GM12878 (cell line): Measurements from ENCODE around the gene ARHGAP26. TPM values are rescaled to one million over a fixed set of nuclear protein-coding genes. Genes with fewer than 3 reads are reported as not detected.

ENCODE experiments used
- BHLHE40 ChIP-seq, 2 experiments: fragments of 450-650 bp in 1 of 2; IDR thresholded peaks; 2 replicates each; pipeline ENCODE4 v1.6.1; 2011 to 2017; ENCODE audit warnings: low read depth in 2 of 2, borderline replicate concordance in 1 of 2, improper control_type of control experiment in 1 of 2, low read length in 1 of 2, mild to moderate bottlenecking in 1 of 2
- HDGF ChIP-seq: fragments of 450-650 bp; IDR thresholded peaks from 2 replicates; pipeline ENCODE4 v1.6.1; 2016; ENCODE audit warnings: antibody characterized with exemption
- KDM1A ChIP-seq: fragments of 200-600 bp; sonication (generic); IDR thresholded peaks from 2 replicates; pipeline ENCODE4 v1.6.1; 2016; ENCODE audit warnings: borderline replicate concordance
- MTA3 ChIP-seq: IDR thresholded peaks from 2 replicates; pipeline ENCODE4 v1.6.1; 2012; ENCODE audit warnings: low read length, inconsistent platforms, borderline replicate concordance
- RAD21 ChIP-seq: IDR thresholded peaks from 2 replicates; pipeline ENCODE4 v1.6.1; 2011; ENCODE audit warnings: mild to moderate bottlenecking, low read depth, low read length, moderate library complexity; ENCODE audit not compliant: insufficient read depth
- WRNIP1 ChIP-seq: IDR thresholded peaks from 2 replicates; pipeline ENCODE4 v1.6.1; 2011; ENCODE audit warnings: low read depth, low read length, improper control_type of control experiment, borderline replicate concordance
- polyA plus RNA-seq, 11 experiments: library from polyadenylated mRNA; depleted of rRNA in 4 of 11; unstranded in 6 of 11; stranded (reverse) in 5 of 11; fragments of >200 nt; fragmentation: Nextera tagmentation in 4 of 11; fragmentation: Illumina TruSeq in 1 of 11; extraction: Ambion mirVana in 4 of 11; extraction: Trizol in 1 of 11; gene quantifications; 1 replicate in 1 of 11; 2 replicates in 10 of 11; pipeline versions ENCODE4 v1.2.1 to v1.2.3, GENCODE V29; 2011 to 2016; ENCODE audit warnings: inconsistent platforms in 2 of 11, missing spikeins in 2 of 11, low read depth in 1 of 11
- total RNA-seq, 4 experiments: library from RNA; depleted of rRNA in 3 of 4; stranded (reverse); fragments of >200 nt in 3 of 4; fragmentation: Illumina TruSeq in 1 of 4; extraction: Trizol in 1 of 4; gene quantifications; 2 replicates each; pipeline versions ENCODE4 v1.2.1 to v1.2.3, GENCODE V29; 2013 to 2021
- TF ChIP-seq, protein P1 (sequence below): fragments of 450-650 bp; IDR thresholded peaks from 2 replicates; pipeline ENCODE4 v1.6.1; 2016; ENCODE audit warnings: mild to moderate bottlenecking
- TF ChIP-seq, protein P2 (sequence below): fragments of 450-650 bp; IDR thresholded peaks from 2 replicates; pipeline ENCODE4 v1.6.1; 2017; ENCODE audit warnings: low read depth, mild to moderate bottlenecking, moderate library complexity
- TF ChIP-seq, protein P3 (sequence below): fragments of 450-650 bp; IDR thresholded peaks from 2 replicates; pipeline ENCODE4 v1.6.1; 2016; ENCODE audit warnings: mild to moderate bottlenecking
- TF ChIP-seq, protein P4 (sequence below), 3 experiments: IDR thresholded peaks in 2 of 3; conservative IDR thresholded peaks in 1 of 3; 2 replicates each; pipeline ENCODE4 v1.5.1; 2011; ENCODE audit warnings: low read depth in 3 of 3, low read length in 3 of 3, mild to moderate bottlenecking in 3 of 3, control low read depth in 2 of 3, moderate library complexity in 2 of 3, inconsistent platforms in 1 of 3, mixed read lengths in 1 of 3; ENCODE audit not compliant: control insufficient read depth in 2 of 3, insufficient read depth in 1 of 3; ENCODE audit errors: extremely low read depth in 1 of 3
- TF ChIP-seq, protein P5 (sequence below): IDR thresholded peaks from 2 replicates; pipeline ENCODE4 v1.6.1; 2012; ENCODE audit warnings: low read length, inconsistent platforms
- TF ChIP-seq, protein P6 (sequence below): IDR thresholded peaks from 2 replicates; pipeline ENCODE4 v1.6.1; 2011; ENCODE audit warnings: mild to moderate bottlenecking, low read depth, low read length, moderate library complexity; ENCODE audit not compliant: insufficient replicate concordance

The ARHGAP26 gene
- total and polyA plus RNA-seq, 10 of the 15 experiments (the other 5 are each of a cell fraction or from before 2014, with no cell fraction given), result 9.4 to 41.5 (median 19.3) TPM

DNA sequence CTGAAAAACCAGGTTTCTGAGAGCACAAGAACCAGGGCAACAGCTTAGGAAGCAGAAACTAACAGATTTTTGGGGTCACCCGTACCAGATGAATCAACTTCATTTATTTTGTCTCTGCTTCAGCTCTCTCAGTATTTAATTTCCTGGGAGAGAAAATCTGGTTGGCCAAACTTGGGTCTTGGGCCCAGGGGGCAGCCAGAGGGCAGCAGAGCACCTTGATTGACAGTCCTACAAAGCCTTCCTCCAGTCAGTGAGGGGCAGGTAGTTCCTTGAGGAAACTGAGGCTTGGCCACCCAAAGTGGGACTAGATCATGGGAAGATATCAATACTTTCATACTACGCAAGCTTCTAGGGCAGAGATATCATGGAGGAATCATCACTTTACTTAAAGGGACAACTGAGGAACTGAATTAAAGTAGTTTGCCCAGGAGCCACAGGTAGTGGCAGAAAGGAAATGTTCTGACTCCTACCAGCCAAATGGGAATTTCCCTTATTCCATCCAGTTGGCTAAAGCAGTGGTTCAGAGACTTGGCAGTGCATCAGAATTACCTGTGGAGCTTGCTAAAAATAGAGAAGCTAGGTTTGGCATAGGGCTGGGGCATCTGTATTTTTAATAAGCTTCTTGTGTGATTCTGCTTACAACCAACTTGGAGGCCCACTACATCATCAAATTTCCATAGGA lies 21.5 kb upstream of the ARHGAP26 start (continued):
- TF ChIP-seq, protein P1, sequence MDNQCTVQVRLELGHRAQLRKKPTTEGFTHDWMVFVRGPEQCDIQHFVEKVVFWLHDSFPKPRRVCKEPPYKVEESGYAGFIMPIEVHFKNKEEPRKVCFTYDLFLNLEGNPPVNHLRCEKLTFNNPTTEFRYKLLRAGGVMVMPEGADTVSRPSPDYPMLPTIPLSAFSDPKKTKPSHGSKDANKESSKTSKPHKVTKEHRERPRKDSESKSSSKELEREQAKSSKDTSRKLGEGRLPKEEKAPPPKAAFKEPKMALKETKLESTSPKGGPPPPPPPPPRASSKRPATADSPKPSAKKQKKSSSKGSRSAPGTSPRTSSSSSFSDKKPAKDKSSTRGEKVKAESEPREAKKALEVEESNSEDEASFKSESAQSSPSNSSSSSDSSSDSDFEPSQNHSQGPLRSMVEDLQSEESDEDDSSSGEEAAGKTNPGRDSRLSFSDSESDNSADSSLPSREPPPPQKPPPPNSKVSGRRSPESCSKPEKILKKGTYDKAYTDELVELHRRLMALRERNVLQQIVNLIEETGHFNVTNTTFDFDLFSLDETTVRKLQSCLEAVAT, result no peak
- TF ChIP-seq, protein P2, sequence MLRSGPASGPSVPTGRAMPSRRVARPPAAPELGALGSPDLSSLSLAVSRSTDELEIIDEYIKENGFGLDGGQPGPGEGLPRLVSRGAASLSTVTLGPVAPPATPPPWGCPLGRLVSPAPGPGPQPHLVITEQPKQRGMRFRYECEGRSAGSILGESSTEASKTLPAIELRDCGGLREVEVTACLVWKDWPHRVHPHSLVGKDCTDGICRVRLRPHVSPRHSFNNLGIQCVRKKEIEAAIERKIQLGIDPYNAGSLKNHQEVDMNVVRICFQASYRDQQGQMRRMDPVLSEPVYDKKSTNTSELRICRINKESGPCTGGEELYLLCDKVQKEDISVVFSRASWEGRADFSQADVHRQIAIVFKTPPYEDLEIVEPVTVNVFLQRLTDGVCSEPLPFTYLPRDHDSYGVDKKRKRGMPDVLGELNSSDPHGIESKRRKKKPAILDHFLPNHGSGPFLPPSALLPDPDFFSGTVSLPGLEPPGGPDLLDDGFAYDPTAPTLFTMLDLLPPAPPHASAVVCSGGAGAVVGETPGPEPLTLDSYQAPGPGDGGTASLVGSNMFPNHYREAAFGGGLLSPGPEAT, result no peak
- TF ChIP-seq, protein P3, sequence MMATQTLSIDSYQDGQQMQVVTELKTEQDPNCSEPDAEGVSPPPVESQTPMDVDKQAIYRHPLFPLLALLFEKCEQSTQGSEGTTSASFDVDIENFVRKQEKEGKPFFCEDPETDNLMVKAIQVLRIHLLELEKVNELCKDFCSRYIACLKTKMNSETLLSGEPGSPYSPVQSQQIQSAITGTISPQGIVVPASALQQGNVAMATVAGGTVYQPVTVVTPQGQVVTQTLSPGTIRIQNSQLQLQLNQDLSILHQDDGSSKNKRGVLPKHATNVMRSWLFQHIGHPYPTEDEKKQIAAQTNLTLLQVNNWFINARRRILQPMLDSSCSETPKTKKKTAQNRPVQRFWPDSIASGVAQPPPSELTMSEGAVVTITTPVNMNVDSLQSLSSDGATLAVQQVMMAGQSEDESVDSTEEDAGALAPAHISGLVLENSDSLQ, result peak; percentile 78
- TF ChIP-seq WRNIP1, result no peak
- TF ChIP-seq, protein P4, sequence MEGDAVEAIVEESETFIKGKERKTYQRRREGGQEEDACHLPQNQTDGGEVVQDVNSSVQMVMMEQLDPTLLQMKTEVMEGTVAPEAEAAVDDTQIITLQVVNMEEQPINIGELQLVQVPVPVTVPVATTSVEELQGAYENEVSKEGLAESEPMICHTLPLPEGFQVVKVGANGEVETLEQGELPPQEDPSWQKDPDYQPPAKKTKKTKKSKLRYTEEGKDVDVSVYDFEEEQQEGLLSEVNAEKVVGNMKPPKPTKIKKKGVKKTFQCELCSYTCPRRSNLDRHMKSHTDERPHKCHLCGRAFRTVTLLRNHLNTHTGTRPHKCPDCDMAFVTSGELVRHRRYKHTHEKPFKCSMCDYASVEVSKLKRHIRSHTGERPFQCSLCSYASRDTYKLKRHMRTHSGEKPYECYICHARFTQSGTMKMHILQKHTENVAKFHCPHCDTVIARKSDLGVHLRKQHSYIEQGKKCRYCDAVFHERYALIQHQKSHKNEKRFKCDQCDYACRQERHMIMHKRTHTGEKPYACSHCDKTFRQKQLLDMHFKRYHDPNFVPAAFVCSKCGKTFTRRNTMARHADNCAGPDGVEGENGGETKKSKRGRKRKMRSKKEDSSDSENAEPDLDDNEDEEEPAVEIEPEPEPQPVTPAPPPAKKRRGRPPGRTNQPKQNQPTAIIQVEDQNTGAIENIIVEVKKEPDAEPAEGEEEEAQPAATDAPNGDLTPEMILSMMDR (IDR thresholded peaks at IDR 0.05 in 2 of 3, conservative IDR thresholded peaks at IDR 0.05 in 1 of 3; ENCODE audit: control insufficient read depth in 2 of 3, extremely low read depth in 1 of 3, insufficient read depth in 1 of 3, low read depth in 3 of 3, low read length in 3 of 3), result peak; percentile 67 to 83 (median 67)
- TF ChIP-seq HDGF, result no peak
- TF ChIP-seq, protein P5, sequence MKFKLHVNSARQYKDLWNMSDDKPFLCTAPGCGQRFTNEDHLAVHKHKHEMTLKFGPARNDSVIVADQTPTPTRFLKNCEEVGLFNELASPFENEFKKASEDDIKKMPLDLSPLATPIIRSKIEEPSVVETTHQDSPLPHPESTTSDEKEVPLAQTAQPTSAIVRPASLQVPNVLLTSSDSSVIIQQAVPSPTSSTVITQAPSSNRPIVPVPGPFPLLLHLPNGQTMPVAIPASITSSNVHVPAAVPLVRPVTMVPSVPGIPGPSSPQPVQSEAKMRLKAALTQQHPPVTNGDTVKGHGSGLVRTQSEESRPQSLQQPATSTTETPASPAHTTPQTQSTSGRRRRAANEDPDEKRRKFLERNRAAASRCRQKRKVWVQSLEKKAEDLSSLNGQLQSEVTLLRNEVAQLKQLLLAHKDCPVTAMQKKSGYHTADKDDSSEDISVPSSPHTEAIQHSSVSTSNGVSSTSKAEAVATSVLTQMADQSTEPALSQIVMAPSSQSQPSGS, result no peak
- TF ChIP-seq BHLHE40 (IDR thresholded peaks at IDR 0.05; ENCODE audit: borderline replicate concordance in 1 of 2, low read depth in 2 of 2, low read length in 1 of 2), result no peak
- TF ChIP-seq, protein P6, sequence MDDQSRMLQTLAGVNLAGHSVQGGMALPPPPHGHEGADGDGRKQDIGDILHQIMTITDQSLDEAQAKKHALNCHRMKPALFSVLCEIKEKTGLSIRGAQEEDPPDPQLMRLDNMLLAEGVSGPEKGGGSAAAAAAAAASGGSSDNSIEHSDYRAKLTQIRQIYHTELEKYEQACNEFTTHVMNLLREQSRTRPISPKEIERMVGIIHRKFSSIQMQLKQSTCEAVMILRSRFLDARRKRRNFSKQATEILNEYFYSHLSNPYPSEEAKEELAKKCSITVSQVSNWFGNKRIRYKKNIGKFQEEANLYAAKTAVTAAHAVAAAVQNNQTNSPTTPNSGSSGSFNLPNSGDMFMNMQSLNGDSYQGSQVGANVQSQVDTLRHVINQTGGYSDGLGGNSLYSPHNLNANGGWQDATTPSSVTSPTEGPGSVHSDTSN, result peak; percentile 66
- TF ChIP-seq KDM1A, result no peak
- TF ChIP-seq MTA3, result no peak
- TF ChIP-seq RAD21, result peak; percentile 72
